Mesenchymal stem cell (in vitro differentiated cells and primary cell): ENCODE data around the gene CYP2W1.
"Not testable (repeated sequence)": the region's sequence is repeated elsewhere in the genome, so short reads cannot be mapped to it uniquely, and the experiment has no call there.

Source experiments
- DNase-seq: peaks from one replicate; pipeline ENCODE4 v3.0.0-alpha.2; 2013
- H2AFZ ChIP-seq: one replicate; pipeline ENCODE4 v1.6.1; 2013; ENCODE audit warnings: low read depth, mild to moderate bottlenecking, control low read depth, inconsistent platforms, low read length, moderate library complexity
- H2AK5ac ChIP-seq: 2 replicates; pipeline ENCODE4 v1.6.1; 2013; ENCODE audit warnings: low read length, moderate library complexity, mild to moderate bottlenecking, inconsistent platforms; ENCODE audit not compliant: severe bottlenecking
- H2BK120ac ChIP-seq: one replicate; pipeline ENCODE4 v1.6.1; 2013; ENCODE audit warnings: low read depth, mild to moderate bottlenecking, inconsistent platforms, low read length, moderate library complexity
- H2BK12ac ChIP-seq, 2 experiments: one replicate each; pipeline ENCODE4 v1.6.1; 2013; ENCODE audit warnings: inconsistent platforms in 2 of 2, low read length in 2 of 2, mild to moderate bottlenecking in 2 of 2, moderate library complexity in 2 of 2, control low read depth in 1 of 2
- H2BK15ac ChIP-seq: one replicate; pipeline ENCODE4 v1.6.1; 2013; ENCODE audit warnings: mild to moderate bottlenecking, low read depth, inconsistent platforms; ENCODE audit not compliant: poor library complexity, severe bottlenecking
- H2BK5ac ChIP-seq: 2 replicates; pipeline ENCODE4 v1.6.1; 2013; ENCODE audit warnings: low read depth, mild to moderate bottlenecking, low read length, control low read depth, inconsistent platforms; ENCODE audit not compliant: poor library complexity, severe bottlenecking
- H3K14ac ChIP-seq, 2 experiments: one replicate each; pipeline ENCODE4 v1.6.1; 2013; ENCODE audit warnings: inconsistent platforms in 2 of 2, low read length in 2 of 2, control low read depth in 1 of 2, mild to moderate bottlenecking in 1 of 2, moderate library complexity in 1 of 2
- H3K18ac ChIP-seq, 2 experiments: one replicate each; pipeline ENCODE4 v1.6.1; 2013; ENCODE audit warnings: inconsistent platforms in 2 of 2, low read length in 2 of 2, control low read depth in 1 of 2, low read depth in 1 of 2, mild to moderate bottlenecking in 1 of 2
- H3K23ac ChIP-seq, 2 experiments: one replicate each; pipeline ENCODE4 v1.6.1; 2013; ENCODE audit warnings: inconsistent platforms in 2 of 2, low read length in 2 of 2, mild to moderate bottlenecking in 2 of 2, moderate library complexity in 2 of 2, control low read depth in 1 of 2
- H3K27ac ChIP-seq: 2 replicates; pipeline ENCODE4 v1.5.1; 2013; ENCODE audit warnings: mild to moderate bottlenecking, moderate library complexity, low read length, control low read depth, inconsistent platforms; ENCODE audit not compliant: poor library complexity, severe bottlenecking
- H3K27me3 ChIP-seq, 2 experiments: 2 replicates each; pipeline versions ENCODE4 v1.6.1 to v1.7.0; 2013; ENCODE audit warnings: low read length in 2 of 2, mild to moderate bottlenecking in 2 of 2, moderate library complexity in 2 of 2, control low read depth in 1 of 2, inconsistent platforms in 1 of 2; ENCODE audit not compliant: control insufficient read depth in 1 of 2, insufficient read depth in 1 of 2
- H3K36me3 ChIP-seq, 2 experiments: 2 replicates each; pipeline versions ENCODE4 v1.6.1 to v1.7.0; 2013; ENCODE audit warnings: low read length in 2 of 2, control low read depth in 1 of 2, inconsistent platforms in 1 of 2, low read depth in 1 of 2, mild to moderate bottlenecking in 1 of 2; ENCODE audit not compliant: insufficient read depth in 2 of 2, control insufficient read depth in 1 of 2
- H3K4ac ChIP-seq, 2 experiments: one replicate each; pipeline ENCODE4 v1.6.1; 2013; ENCODE audit warnings: inconsistent platforms in 2 of 2, low read length in 2 of 2, mild to moderate bottlenecking in 2 of 2, moderate library complexity in 2 of 2, control low read depth in 1 of 2, low read depth in 1 of 2
- H3K4me1 ChIP-seq: 2 replicates; pipeline ENCODE4 v1.6.1; 2013; ENCODE audit warnings: low read depth, low read length, control low read depth; ENCODE audit not compliant: control insufficient read depth, insufficient read depth
- H3K4me2 ChIP-seq: 2 replicates; pipeline ENCODE4 v1.6.1; 2013; ENCODE audit warnings: low read length, mild to moderate bottlenecking, inconsistent platforms; ENCODE audit not compliant: poor library complexity, severe bottlenecking
- H3K4me3 ChIP-seq, 2 experiments: 2 replicates each; pipeline versions ENCODE4 v1.5.1 to v1.7.0; 2013; ENCODE audit warnings: low read length in 2 of 2, mild to moderate bottlenecking in 2 of 2, control low read depth in 1 of 2, low read depth in 1 of 2; ENCODE audit not compliant: insufficient read depth in 1 of 2
- H3K79me1 ChIP-seq: replicated peaks from 2 replicates; pipeline ENCODE4 v1.6.1; 2013; ENCODE audit warnings: mild to moderate bottlenecking, control low read depth, low read length, inconsistent platforms; ENCODE audit not compliant: poor library complexity, severe bottlenecking
- H3K9ac ChIP-seq: 2 replicates; pipeline ENCODE4 v1.7.0; 2013; ENCODE audit warnings: mild to moderate bottlenecking, low read length, moderate library complexity
- H3K9me3 ChIP-seq: 2 replicates; pipeline ENCODE4 v1.7.0; 2013; ENCODE audit warnings: mild to moderate bottlenecking, low read length; ENCODE audit not compliant: control insufficient read depth
- H4K8ac ChIP-seq: one replicate; pipeline ENCODE4 v1.6.1; 2013; ENCODE audit warnings: inconsistent platforms, mild to moderate bottlenecking, low read length, moderate library complexity
- H4K91ac ChIP-seq: one replicate; pipeline ENCODE4 v1.6.1; 2013; ENCODE audit warnings: mild to moderate bottlenecking, low read length, inconsistent platforms
- WGBS: methylation state at CpG from one replicate; pipeline ENCODE4 v1.1.7; 2013; ENCODE audit warnings: mixed read lengths; 5-methylcytosine and 5-hydroxymethylcytosine counted together

CYP2W1 gene

DNA sequence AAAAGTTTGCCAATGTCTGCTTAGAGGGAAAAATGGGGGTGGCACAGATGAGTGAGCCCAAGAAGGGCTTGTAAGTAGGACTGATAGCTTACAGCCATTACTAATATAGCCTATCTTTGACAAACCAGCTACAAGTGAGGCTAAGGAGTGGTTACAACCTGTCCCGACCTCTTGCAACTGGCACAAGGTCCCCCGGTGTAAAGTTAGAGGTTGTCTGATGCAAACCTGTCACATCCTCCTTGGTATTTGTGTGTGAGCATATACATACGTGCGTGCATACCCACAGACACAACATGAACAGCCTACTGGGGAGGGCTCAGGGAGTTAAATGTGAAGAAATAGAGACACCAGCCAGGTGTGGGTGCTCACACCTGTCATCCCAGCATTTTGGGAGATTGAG is 43.1 kb upstream of the CYP2W1 start:
- no peak overlapping the region for H3K4ac ChIP-seq
- no peak overlapping the region for H4K8ac ChIP-seq
- 92% methylated on average over 4 of the region's 4 CpGs for WGBS
- no peak overlapping the region for H3K18ac ChIP-seq
- no peak overlapping the region for H2BK120ac ChIP-seq
- no peak overlapping the region for H2BK5ac ChIP-seq
- peaks cover 15% of the 10 kb centered on the region for H3K9me3 ChIP-seq
- H2AFZ ChIP-seq: no peak overlapping the region
- no peak overlapping the region for H2BK12ac ChIP-seq
- no peak overlapping the region for H4K91ac ChIP-seq
- H3K4me1 ChIP-seq: peaks cover 14% of the 10 kb centered on the region
- H3K9ac ChIP-seq: no peak overlapping the region
- H3K27ac ChIP-seq: no peak overlapping the region
- no peak overlapping the region for H3K4me2 ChIP-seq
- no peak overlapping the region for H2BK15ac ChIP-seq
- H3K27me3 ChIP-seq: peaks cover 0 to 22% of the 10 kb centered on the region in 2 experiments
- no peak overlapping the region for H3K23ac ChIP-seq
- no peaks in the 10 kb centered on the region for H3K79me1 ChIP-seq
- H3K14ac ChIP-seq: no peak overlapping the region
- H3K4me3 ChIP-seq: no peak overlapping the region
- no peak for DNase-seq
- H3K36me3 ChIP-seq: no peaks in the 10 kb centered on the region
- H2AK5ac ChIP-seq: no peak overlapping the region

- H2BK12ac ChIP-seq: no peak overlapping the region
- H3K4me3 ChIP-seq: no peak overlapping the region
- H3K14ac ChIP-seq: no peak overlapping the region
- H3K27ac ChIP-seq: no peak overlapping the region
- H2AFZ ChIP-seq: no peak overlapping the region
- DNase-seq: no peak
- H2BK15ac ChIP-seq: no peak overlapping the region
- peaks cover 15% of the 10 kb centered on the region for H3K9me3 ChIP-seq
- H3K23ac ChIP-seq: no peak overlapping the region
- H4K91ac ChIP-seq: no peak overlapping the region
- H3K27me3 ChIP-seq: peaks cover 0 to 24% of the 10 kb centered on the region in 2 experiments
- WGBS: no CpG with 5 or more reads among the region's 2 CpGs
- no peak overlapping the region for H3K9ac ChIP-seq
- no peak overlapping the region for H2BK120ac ChIP-seq
- H2AK5ac ChIP-seq: no peak overlapping the region
- no peaks in the 10 kb centered on the region for H3K79me1 ChIP-seq
- no peak overlapping the region for H3K4me2 ChIP-seq
- no peaks in the 10 kb centered on the region for H3K36me3 ChIP-seq
- H3K18ac ChIP-seq: no peak overlapping the region
- no peak overlapping the region for H4K8ac ChIP-seq
- no peak overlapping the region for H2BK5ac ChIP-seq
- H3K4ac ChIP-seq: no peak overlapping the region
- peaks cover 15% of the 10 kb centered on the region for H3K4me1 ChIP-seq
These were observed 42.2 kb upstream of the CYP2W1 start for GRCh38 chr7:940599-941408.

DNA sequence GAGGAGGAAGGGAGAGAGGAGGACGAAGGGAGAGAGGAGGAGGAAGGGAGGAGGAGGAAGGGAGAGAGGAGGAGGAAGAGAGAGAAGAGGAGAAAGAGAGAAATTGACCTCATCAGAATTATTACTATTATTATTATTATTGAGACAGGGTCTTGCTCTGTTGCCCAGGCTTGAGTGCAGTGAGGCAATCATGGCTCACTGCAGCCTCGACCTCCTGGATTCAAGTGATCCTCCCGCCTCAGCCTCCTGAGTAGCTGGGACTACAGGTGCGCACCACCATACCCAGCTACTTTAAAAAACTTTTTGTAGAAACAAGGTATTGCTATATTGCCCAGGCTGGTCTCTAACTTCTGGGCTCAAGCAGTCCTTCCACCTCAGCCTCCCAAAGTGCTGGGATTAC is 39.2 kb upstream of the CYP2W1 start:
- not testable (repeated sequence) for H3K4me3 ChIP-seq, H3K4me1 ChIP-seq, H2BK15ac ChIP-seq, H3K14ac ChIP-seq, H2BK5ac ChIP-seq, H3K18ac ChIP-seq, H3K79me1 ChIP-seq, H3K4ac ChIP-seq, DNase-seq, H2AK5ac ChIP-seq, H2AFZ ChIP-seq, H4K8ac ChIP-seq, H3K36me3 ChIP-seq, H4K91ac ChIP-seq, H3K9ac ChIP-seq, H3K23ac ChIP-seq, H3K27ac ChIP-seq, H2BK120ac ChIP-seq, H2BK12ac ChIP-seq, H3K4me2 ChIP-seq
- Histone ChIP-seq H3K27me3 (peaks cover 0 to 25% of the 10 kb centered on the region in 2 experiments), H3K9me3 (peaks cover 15% of the 10 kb centered on the region)
- 92% methylated on average over 3 of the region's 4 CpGs for WGBS

GRCh38 chr7:944744-945143 is 38.2 kb upstream of the CYP2W1 start:
- no peak for DNase-seq
- Histone ChIP-seq H2AK5ac (no peak overlapping the region), H3K27ac (no peak overlapping the region), H4K8ac (no peak overlapping the region), H3K4ac (no peak overlapping the region), H2BK120ac (no peak overlapping the region), H3K4me3 (no peak overlapping the region), H2BK15ac (no peak overlapping the region), H2BK12ac (no peak overlapping the region), H3K4me2 (no peak overlapping the region), H3K79me1 (no peaks in the 10 kb centered on the region), H3K14ac (no peak overlapping the region), H2AFZ (peak overlapping the region; percentile 19), H3K27me3 (peaks cover 0 to 31% of the 10 kb centered on the region in 2 experiments), H3K9ac (no peak overlapping the region), H2BK5ac (no peak overlapping the region), H3K18ac (no peak overlapping the region), H3K23ac (no peak overlapping the region), H3K4me1 (peaks cover 7% of the 10 kb centered on the region), H4K91ac (no peak overlapping the region), H3K9me3 (peaks cover 15% of the 10 kb centered on the region), H3K36me3 (no peaks in the 10 kb centered on the region)
- 81% methylated on average over 4 of the region's 5 CpGs for WGBS
